HG02610 (cell line): Measurements from ENCODE around the gene TOR3A.

Experiments
- ATAC-seq: cut with Tn5 transposase; IDR thresholded peaks from one replicate; pipeline ENCODE4 v1.9.1; 2021; ENCODE audit warnings: mild to moderate bottlenecking, moderate library complexity; ENCODE audit not compliant: unreplicated experiment

Gene TOR3A

DNA sequence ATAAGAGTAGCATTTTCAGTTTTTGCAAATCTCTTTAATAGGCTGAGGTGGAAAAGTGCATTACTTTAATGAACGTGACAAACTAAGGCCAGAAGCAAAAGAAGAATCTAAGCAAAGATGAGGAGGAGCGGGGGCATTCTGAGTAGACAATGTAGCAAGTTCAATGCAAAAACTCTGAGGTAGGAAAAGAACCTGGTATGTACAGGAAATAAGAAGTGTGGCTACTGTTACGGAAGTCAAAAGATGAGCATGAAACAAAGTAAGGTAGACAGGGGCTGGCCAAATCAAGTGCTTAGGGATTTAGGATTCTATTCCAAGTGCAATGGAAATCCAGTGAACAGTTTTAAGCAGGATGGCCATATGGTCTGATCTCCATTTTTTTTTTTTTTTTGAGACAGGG lies 63.7 kb downstream of the TOR3A start:
- ATAC-seq, result no peak
